Mononuclear cell (primary cell): ENCODE measurements around the gene AKAP3. TPM values are rescaled to one million over a fixed set of nuclear protein-coding genes. Genes with fewer than 3 reads are reported as not detected.
A peak's percentile ranks its signal among the peaks of the same experiment; 100 is the strongest.

ENCODE experiments used
- H3K27me3 ChIP-seq: 2 replicates; pipeline ENCODE4 v1.6.0; 2011; ENCODE audit warnings: low read length, control low read depth; ENCODE audit not compliant: insufficient read depth
- H3K4me1 ChIP-seq: 2 replicates; pipeline ENCODE4 v1.5.1; 2011; ENCODE audit warnings: mild to moderate bottlenecking, low read length, control low read depth; ENCODE audit not compliant: insufficient read depth
- H3K4me3 ChIP-seq: 2 replicates; pipeline ENCODE4 v1.5.1; 2011; ENCODE audit warnings: mild to moderate bottlenecking, low read length, moderate library complexity
- H3K9me3 ChIP-seq: 2 replicates; pipeline ENCODE4 v1.5.1; 2011; ENCODE audit warnings: low read depth, mild to moderate bottlenecking, control low read depth, low read length
- total RNA-seq: library from RNA; depleted of rRNA; stranded (reverse); fragments of >200 nt; gene quantifications from one replicate; pipeline ENCODE4 v1.2.3, GENCODE V29; 2012

The AKAP3 gene
- 1.4 TPM for total RNA-seq

GRCh38 chr12:4648501-4649357 lies at the start of gene AKAP3, which contains the start of gene NDUFA9:
Gene AKAP3, minus strand, starts transcription at chr12:4649051. Its CDS starts 10,855 bp downstream, at chr12:4638196.
Gene NDUFA9, plus strand, starts transcription at chr12:4649114. Its CDS starts 13 bp downstream, at chr12:4649127.
- Histone ChIP-seq H3K27me3 (no peaks in the 10 kb centered on the region), H3K9me3 (no peaks in the 10 kb centered on the region), H3K4me1 (peaks cover 21% of the 10 kb centered on the region), H3K4me3 (peak within 1 kb of the TSS; percentile 72)

- H3K4me1 ChIP-seq: no peaks in the 10 kb centered on the region
- H3K9me3 ChIP-seq: no peaks in the 10 kb centered on the region
- no peaks in the 10 kb centered on the region for H3K27me3 ChIP-seq
- no peak overlapping the region for H3K4me3 ChIP-seq
Observed at GRCh38 chr12:4690760-4691159, 41.9 kb upstream of the AKAP3 start.

GRCh38 chr12:4685317-4685716 lies 36.5 kb upstream of the AKAP3 start:
- Histone ChIP-seq H3K4me3 (no peak overlapping the region), H3K4me1 (no peaks in the 10 kb centered on the region), H3K9me3 (no peaks in the 10 kb centered on the region), H3K27me3 (no peaks in the 10 kb centered on the region)

- Histone ChIP-seq H3K9me3 (no peaks in the 10 kb centered on the region), H3K4me3 (no peak overlapping the region), H3K27me3 (no peaks in the 10 kb centered on the region), H3K4me1 (no peaks in the 10 kb centered on the region)
Observed at GRCh38 chr12:4681732-4682131, 32.9 kb upstream of the AKAP3 start.

GRCh38 chr12:4679711-4680110 lies 30.9 kb upstream of the AKAP3 start:
- H3K27me3 ChIP-seq: no peaks in the 10 kb centered on the region
- no peaks in the 10 kb centered on the region for H3K9me3 ChIP-seq
- H3K4me3 ChIP-seq: no peak overlapping the region
- no peaks in the 10 kb centered on the region for H3K4me1 ChIP-seq

GRCh38 chr12:4665236-4665635 lies 16.4 kb upstream of the AKAP3 start:
- Histone ChIP-seq H3K27me3 (no peaks in the 10 kb centered on the region), H3K4me3 (no peak overlapping the region), H3K4me1 (no peaks in the 10 kb centered on the region), H3K9me3 (no peaks in the 10 kb centered on the region)

- Histone ChIP-seq H3K4me1 (no peaks in the 10 kb centered on the region), H3K4me3 (no peak overlapping the region), H3K27me3 (no peaks in the 10 kb centered on the region), H3K9me3 (no peaks in the 10 kb centered on the region)
Observed at GRCh38 chr12:4663971-4664505, 15.2 kb upstream of the AKAP3 start.

GRCh38 chr12:4653691-4654090 lies 4.8 kb upstream of the AKAP3 start:
- Histone ChIP-seq H3K4me3 (no peak overlapping the region), H3K27me3 (no peaks in the 10 kb centered on the region), H3K9me3 (no peaks in the 10 kb centered on the region), H3K4me1 (peaks cover 12% of the 10 kb centered on the region)

GRCh38 chr12:4653257-4653656 lies 4.4 kb upstream of the AKAP3 start:
- no peak overlapping the region for H3K4me3 ChIP-seq
- no peaks in the 10 kb centered on the region for H3K27me3 ChIP-seq
- H3K4me1 ChIP-seq: peaks cover 15% of the 10 kb centered on the region
- H3K9me3 ChIP-seq: no peaks in the 10 kb centered on the region

- Histone ChIP-seq H3K27me3 (no peaks in the 10 kb centered on the region), H3K9me3 (no peaks in the 10 kb centered on the region), H3K4me1 (peaks cover 21% of the 10 kb centered on the region), H3K4me3 (peak overlapping the region; percentile 72)
Observed at GRCh38 chr12:4649358-4649661, 459 bp upstream of the AKAP3 start.

GRCh38 chr12:4648104-4648500 lies 749 bp downstream of the AKAP3 start:
- Histone ChIP-seq H3K4me1 (peaks cover 21% of the 10 kb centered on the region), H3K4me3 (peak overlapping the region; percentile 72), H3K9me3 (no peaks in the 10 kb centered on the region), H3K27me3 (no peaks in the 10 kb centered on the region)

GRCh38 chr12:4645023-4645422 lies 3.8 kb downstream of the AKAP3 start:
- H3K4me1 ChIP-seq: peaks cover 15% of the 10 kb centered on the region
- H3K4me3 ChIP-seq: no peak overlapping the region
- peaks cover 3% of the 10 kb centered on the region for H3K27me3 ChIP-seq
- no peaks in the 10 kb centered on the region for H3K9me3 ChIP-seq

- Histone ChIP-seq H3K4me1 (peaks cover 8% of the 10 kb centered on the region), H3K4me3 (no peak overlapping the region), H3K27me3 (peaks cover 4% of the 10 kb centered on the region), H3K9me3 (no peaks in the 10 kb centered on the region)
Observed at GRCh38 chr12:4643747-4644146, 5.1 kb downstream of the AKAP3 start.

- H3K4me1 ChIP-seq: no peaks in the 10 kb centered on the region
- H3K9me3 ChIP-seq: no peaks in the 10 kb centered on the region
- no peak overlapping the region for H3K4me3 ChIP-seq
- H3K27me3 ChIP-seq: peaks cover 5% of the 10 kb centered on the region
Observed at GRCh38 chr12:4630262-4630661, 18.6 kb downstream of the AKAP3 start.

- Histone ChIP-seq H3K9me3 (no peaks in the 10 kb centered on the region), H3K4me1 (no peaks in the 10 kb centered on the region), H3K4me3 (no peak overlapping the region), H3K27me3 (peaks cover 5% of the 10 kb centered on the region)
Observed at GRCh38 chr12:4628406-4628805, 20.4 kb downstream of the AKAP3 start.

- Histone ChIP-seq H3K9me3 (no peaks in the 10 kb centered on the region), H3K27me3 (peaks cover 5% of the 10 kb centered on the region), H3K4me3 (no peak overlapping the region), H3K4me1 (no peaks in the 10 kb centered on the region)
Observed at GRCh38 chr12:4626543-4626942, 22.3 kb downstream of the AKAP3 start.
